A673 (cell line): Measurements from ENCODE around the gene KCNAB2. TPM values are rescaled to one million over a fixed set of nuclear protein-coding genes. Genes with fewer than 3 reads are reported as not detected.

Experiments used
- BruUV-seq: library from RNA; stranded (reverse); fragments of 400-500 nt; replicated peaks from 2 replicates; lab custom pipeline; 2021; lab: Mats Ljungman, UMichigan
- CTCF ChIA-PET: fragments of 300-600 bp; sonication (Branson Sonifier 250); formaldehyde crosslinking; loops from one replicate; lab custom pipeline; 2022; ENCODE audit warnings: antibody characterized with exemption; lab: Charles Lee
- POLR2A ChIA-PET: fragments of 300-600 bp; sonication (Branson Sonifier 250); formaldehyde crosslinking; loops from one replicate; lab custom pipeline; 2022; ENCODE audit warnings: antibody characterized with exemption; ENCODE audit not compliant: low non-redundant PET; lab: Charles Lee
- DNase-seq: peaks from one replicate; pipeline ENCODE4 v3.0.0-alpha.2; 2015; ENCODE audit warnings: low spot score
- H3K27ac ChIP-seq: fragments of 200-600 bp; sonication (generic); 2 replicates; pipeline ENCODE4 v1.5.1; 2016; ENCODE audit warnings: mixed run types, low read depth, mild to moderate bottlenecking, mixed read lengths, antibody characterized with exemption, low read length; ENCODE audit not compliant: poor library complexity, severe bottlenecking
- H3K27me3 ChIP-seq: fragments of 200-600 bp; sonication (generic); replicated peaks from 2 replicates; pipeline ENCODE4 v1.6.1; 2017; ENCODE audit warnings: mixed run types, low read depth, mild to moderate bottlenecking, mixed read lengths, antibody characterized with exemption, low read length; ENCODE audit not compliant: insufficient read depth, poor library complexity
- H3K36me3 ChIP-seq: fragments of 200-600 bp; sonication (generic); 2 replicates; pipeline ENCODE4 v1.6.1; 2016; ENCODE audit warnings: mixed run types, mild to moderate bottlenecking, mixed read lengths, antibody characterized with exemption, low read length; ENCODE audit not compliant: insufficient read depth, poor library complexity, severe bottlenecking
- H3K4me1 ChIP-seq: fragments of 200-600 bp; sonication (generic); 2 replicates; pipeline ENCODE4 v1.6.1; 2017; ENCODE audit warnings: mixed run types, mild to moderate bottlenecking, mixed read lengths, antibody characterized with exemption, low read length; ENCODE audit not compliant: insufficient read depth, poor library complexity, severe bottlenecking
- H3K4me3 ChIP-seq: fragments of 200-600 bp; sonication (generic); 2 replicates; pipeline ENCODE4 v1.5.1; 2016; ENCODE audit warnings: low read depth, mixed run types, mild to moderate bottlenecking, mixed read lengths, low read length; ENCODE audit not compliant: poor library complexity, severe bottlenecking
- H3K9me3 ChIP-seq: fragments of 200-600 bp; sonication (generic); 2 replicates; pipeline ENCODE4 v1.6.1; 2016; ENCODE audit warnings: mixed run types, low read depth, mild to moderate bottlenecking, mixed read lengths, antibody characterized with exemption, low read length; ENCODE audit not compliant: poor library complexity, severe bottlenecking
- CTCF ChIP-seq: fragments of 300-800, 200-600 bp; sonication (generic); conservative IDR thresholded peaks from 2 replicates; pipeline ENCODE4 v1.5.1; 2017; ENCODE audit warnings: low read depth, mild to moderate bottlenecking, antibody characterized with exemption, low read length, moderate library complexity, mixed read lengths
- EZH2 ChIP-seq: fragments of 200-600 bp; sonication (generic); IDR thresholded peaks from 2 replicates; pipeline ENCODE4 v1.6.1; 2017; ENCODE audit warnings: borderline replicate concordance, low read depth, mild to moderate bottlenecking, mixed read lengths, antibody characterized with exemption, low read length; ENCODE audit not compliant: poor library complexity, severe bottlenecking
- intact Hi-C: fragments of 100-400 bp; cut with micrococcal nuclease; formaldehyde crosslinking; loops from one replicate; pipeline ENCODE4 v1.10.0; 2022; ENCODE audit not compliant: unreplicated experiment
- total RNA-seq: library from RNA; stranded (reverse); gene quantifications from 2 replicates; pipeline ENCODE4 v1.2.3, GENCODE V29; 2021

KCNAB2 gene
- total RNA-seq, 1 experiment from 2014 or later = 6.4 TPM

- intact Hi-C loops = no loop called here
- POLR2A ChIA-PET = no interaction called here
- Histone ChIP-seq H3K4me1 (no peaks in the 10 kb centered on the region), H3K36me3 (no peaks in the 10 kb centered on the region), H3K27me3 (no peaks in the 10 kb centered on the region), H3K27ac (no peak overlapping the region), H3K4me3 (no peak overlapping the region), H3K9me3 (no peaks in the 10 kb centered on the region)
- TF ChIP-seq CTCF (no peak), EZH2 (no peak)
- no TSS peak for BruUV-seq
- CTCF ChIA-PET = no interaction called here
- no peak for DNase-seq
These were observed 25.5 kb downstream of the KCNAB2 start for GRCh38 chr1:6071219-6071618.

GRCh38 chr1:6072774-6073479, 27.2 kb downstream of the KCNAB2 start:
- CTCF ChIA-PET = no interaction called here
- Histone ChIP-seq H3K4me1 (no peaks in the 10 kb centered on the region), H3K9me3 (no peaks in the 10 kb centered on the region), H3K4me3 (no peak overlapping the region), H3K36me3 (no peaks in the 10 kb centered on the region), H3K27me3 (no peaks in the 10 kb centered on the region), H3K27ac (no peak overlapping the region)
- intact Hi-C loops = no loop called here
- BruUV-seq = no TSS peak
- TF ChIP-seq EZH2 = no peak
- TF ChIP-seq CTCF = no peak
- DNase-seq = no peak
- POLR2A ChIA-PET = no interaction called here

GRCh38 chr1:6073480-6074053, 27.9 kb downstream of the KCNAB2 start:
- intact Hi-C loops = no loop called here
- no peak for DNase-seq
- no TSS peak for BruUV-seq
- POLR2A ChIA-PET = no interaction called here
- H3K4me3 ChIP-seq = no peak overlapping the region
- no peak for TF ChIP-seq EZH2
- no peak for TF ChIP-seq CTCF
- no peak overlapping the region for H3K27ac ChIP-seq
- no peaks in the 10 kb centered on the region for H3K36me3 ChIP-seq
- H3K9me3 ChIP-seq = no peaks in the 10 kb centered on the region
- CTCF ChIA-PET = no interaction called here
- no peaks in the 10 kb centered on the region for H3K27me3 ChIP-seq
- no peaks in the 10 kb centered on the region for H3K4me1 ChIP-seq
